Esophagus muscularis mucosa (tissue), 4 donors: ENCODE results near the gene GALNT11. TPM values are rescaled to one million over a fixed set of nuclear protein-coding genes. Genes with fewer than 3 reads are reported as not detected.

Experiments used
- DNase-seq: peaks from one replicate; pipeline ENCODE4 v3.0.0-alpha.2; 2017; ENCODE audit errors: extremely low spot score
- H3K27ac ChIP-seq, 4 donors: fragments of 200-600 bp; sonication (generic); replicated peaks in 1 of 4; 1 replicate in 3 of 4; 2 replicates in 1 of 4; pipeline ENCODE4 v1.5.1; 2016 to 2019; ENCODE audit warnings: mild to moderate bottlenecking in 1 of 4
- H3K27me3 ChIP-seq, 4 donors: fragments of 200-600 bp; sonication (generic); one replicate each; pipeline versions ENCODE4 v1.5.1 to v1.6.0; 2016 to 2019
- H3K36me3 ChIP-seq, 4 donors: fragments of 200-600 bp; sonication (generic); one replicate each; pipeline ENCODE4 v1.5.1; 2016 to 2019
- H3K4me1 ChIP-seq, 4 donors: fragments of 200-600 bp; sonication (generic); one replicate each; pipeline ENCODE4 v1.5.1; 2016 to 2019
- H3K4me3 ChIP-seq, 4 donors: fragments of 200-600 bp; sonication (generic); 1 replicate in 2 of 4; 2 replicates in 2 of 4; pipeline ENCODE4 v1.5.1; 2016 to 2019; ENCODE audit warnings: mild to moderate bottlenecking in 4 of 4, moderate library complexity in 1 of 4
- H3K9me3 ChIP-seq, 4 donors: fragments of 200-600 bp; sonication (generic); 1 replicate in 3 of 4; 2 replicates in 1 of 4; pipeline ENCODE4 v1.5.1; 2016 to 2019
- CTCF ChIP-seq, 3 experiments: fragments of 200-600 bp in 2 of 3; fragments of 450-650 bp in 1 of 3; sonication (generic) in 2 of 3; IDR thresholded peaks; one replicate each; pipeline ENCODE4 v1.5.1; 2017 to 2019; ENCODE audit warnings: antibody characterized with exemption in 3 of 3, mild to moderate bottlenecking in 2 of 3, moderate library complexity in 1 of 3
- EP300 ChIP-seq: sonication (generic); formaldehyde crosslinking; IDR thresholded peaks from one replicate; pipeline ENCODE4 v1.6.1; 2017; ENCODE audit warnings: antibody characterized with exemption
- POLR2A ChIP-seq: fragments of 450-650 bp; IDR thresholded peaks from one replicate; pipeline ENCODE4 v1.6.1; 2017; ENCODE audit warnings: antibody characterized with exemption, moderate library complexity, mild to moderate bottlenecking, low read depth
- POLR2AphosphoS5 ChIP-seq, 2 donors: sonication (generic); formaldehyde crosslinking; IDR thresholded peaks; one replicate each; pipeline ENCODE4 v1.6.1; 2017; ENCODE audit warnings: antibody characterized with exemption in 2 of 2
- WGBS: methylation state at CpG from one replicate; pipeline ENCODE4 v1.1.5; 2018; 5-methylcytosine and 5-hydroxymethylcytosine counted together
- intact Hi-C: fragments of 100-400 bp; cut with DNase I; formaldehyde crosslinking; loops from one replicate; pipeline ENCODE4 v1.15.1; 2023
- small RNA-seq, 3 donors: library from RNA; depleted of rRNA; stranded (forward); fragments of <200 nt; gene quantifications; one replicate each; pipeline ENCODE3, GENCODE V24; 2016
- total RNA-seq, 4 donors: library from RNA; depleted of rRNA; stranded (reverse); fragments of >200 nt; gene quantifications; one replicate each; pipeline versions ENCODE4 v1.1.0 to v1.2.1, GENCODE V29; 2016

GALNT11 gene
- total RNA-seq, 4 donors from 2014 or later = 33.2 to 51.8 (median 39.5) TPM

DNA sequence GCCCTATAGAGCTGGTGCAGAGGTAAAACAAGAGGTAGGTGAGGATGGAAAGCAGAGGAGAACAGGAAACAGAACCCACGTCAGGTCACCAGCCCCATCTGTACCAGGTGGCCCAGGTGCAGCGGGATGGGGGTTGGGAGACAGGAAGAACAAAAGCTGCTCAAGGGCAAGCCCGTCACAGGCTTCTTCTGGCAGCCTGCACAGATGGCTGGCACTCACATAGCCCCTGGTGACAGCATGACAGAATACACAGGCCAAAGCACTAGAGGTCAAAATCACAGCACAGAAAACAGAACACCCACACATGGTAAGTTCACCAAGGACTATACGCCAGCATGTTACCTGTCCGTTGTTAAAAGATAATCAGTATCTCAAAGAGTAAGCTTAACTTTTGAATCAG, 126.8 kb downstream of the GALNT11 start:
- TF ChIP-seq CTCF (IDR thresholded peaks at IDR 0.05) = no peak

GRCh38 chr7:152158801-152159587, 133.5 kb downstream of the GALNT11 start:
- H3K9me3 ChIP-seq = no peaks in the 10 kb centered on the region
- no peak overlapping the region for H3K4me3 ChIP-seq
- WGBS = 77% methylated on average over 11 of the region's 11 CpGs
- no peaks in the 10 kb centered on the region for H3K4me1 ChIP-seq
- no peak overlapping the region for H3K27ac ChIP-seq
- no peak for DNase-seq
- TF ChIP-seq POLR2A = no peak
- TF ChIP-seq EP300 = no peak
- TF ChIP-seq CTCF (IDR thresholded peaks at IDR 0.05) = no peak
- no peak for TF ChIP-seq POLR2AphosphoS5 (IDR thresholded peaks at IDR 0.05)
- intact Hi-C loops = no loop called here
- H3K36me3 ChIP-seq = peaks cover 39 to 96% (median 79%) of the 10 kb centered on the region in 4 donors
- H3K27me3 ChIP-seq = no peaks in the 10 kb centered on the region

More for the DNA sequence above, 126.8 kb downstream of the GALNT11 start:
- H3K27me3 ChIP-seq = no peaks in the 10 kb centered on the region
- H3K27ac ChIP-seq = no peak overlapping the region
- DNase-seq = no peak
- H3K4me1 ChIP-seq = no peaks in the 10 kb centered on the region
- H3K4me3 ChIP-seq = no peak overlapping the region
- 87% methylated on average over 5 of the region's 5 CpGs for WGBS
- intact Hi-C loops = no loop called here
- H3K36me3 ChIP-seq = peaks cover 73 to 100% (median 94%) of the 10 kb centered on the region in 4 donors
- no peaks in the 10 kb centered on the region for H3K9me3 ChIP-seq

GRCh38 chr7:152161171-152161570, 135.7 kb downstream of the GALNT11 start:
- no peaks in the 10 kb centered on the region for H3K27me3 ChIP-seq
- H3K27ac ChIP-seq = no peak overlapping the region
- no peak overlapping the region for H3K4me3 ChIP-seq
- TF ChIP-seq EP300 = no peak
- TF ChIP-seq POLR2AphosphoS5 (IDR thresholded peaks at IDR 0.05) = no peak
- no peak for TF ChIP-seq CTCF (IDR thresholded peaks at IDR 0.05)
- TF ChIP-seq POLR2A = no peak
- no peaks in the 10 kb centered on the region for H3K9me3 ChIP-seq
- DNase-seq = no peak
- peaks cover 37 to 93% (median 74%) of the 10 kb centered on the region in 4 donors for H3K36me3 ChIP-seq
- intact Hi-C loops = no loop called here
- H3K4me1 ChIP-seq = no peaks in the 10 kb centered on the region

GRCh38 chr7:152162287-152162686, 136.8 kb downstream of the GALNT11 start:
- H3K27ac ChIP-seq = no peak overlapping the region
- intact Hi-C loops = no loop called here
- no peak overlapping the region for H3K4me3 ChIP-seq
- peaks cover 37 to 93% (median 77%) of the 10 kb centered on the region in 4 donors for H3K36me3 ChIP-seq
- WGBS = 78% methylated on average over 6 of the region's 6 CpGs
- no peaks in the 10 kb centered on the region for H3K9me3 ChIP-seq
- no peak for DNase-seq
- no peaks in the 10 kb centered on the region for H3K4me1 ChIP-seq
- TF ChIP-seq POLR2A (no peak), POLR2AphosphoS5 (IDR thresholded peaks at IDR 0.05) (no peak), EP300 (no peak), CTCF (IDR thresholded peaks at IDR 0.05) (no peak)
- no peaks in the 10 kb centered on the region for H3K27me3 ChIP-seq

Small RNA genes lying within 50 kb of the gene (small RNA-seq; reads per million reads assigned to genes)
- gene RF00017 = 0 reads per million in 3 donors

Other genes starting within 250 kb of the GALNT11 start
- gene PRKAG2, start 148.6 kb upstream of the GALNT11 start, total RNA-seq = 10 to 100 TPM; 51.3 to 97.2 (median 77.5) TPM
- not detected for gene GALNTL5, start 69.2 kb upstream of the GALNT11 start, total RNA-seq